Pancreas (tissue), 10 donors: ENCODE data around the gene MS4A15. TPM values are rescaled to one million over a fixed set of nuclear protein-coding genes. Genes with fewer than 3 reads are reported as not detected.

Experiments used
- ATAC-seq, 4 donors: fragments of 200-7000 bp; cut with Tn5 transposase; one replicate each; pipeline versions ENCODE4 v1.8.0 to v1.9.1; 2020; ENCODE audit warnings: mild to moderate bottlenecking in 4 of 4, moderate library complexity in 4 of 4
- DNase-seq, 6 donors: peaks; one replicate each; pipeline ENCODE4 v3.0.0-alpha.2; 2020
- FAIRE-seq: peaks from 2 replicates; lab custom pipeline; 2012; peaks lifted over from hg19 to GRCh38; lab: Jason Lieb, UNC
- H3K27ac ChIP-seq, 4 donors: fragments of 200-600 bp; sonication (generic); 1 replicate in 3 of 4; 2 replicates in 1 of 4; pipeline versions ENCODE4 v1.5.0 to v1.8.0; 2020
- H3K27me3 ChIP-seq, 4 donors: fragments of 200-600 bp; one replicate each; pipeline ENCODE4 v1.8.0; 2021
- H3K36me3 ChIP-seq, 3 donors: fragments of 200-600 bp; sonication (generic) in 1 of 3; one replicate each; pipeline versions ENCODE4 v1.5.0 to v1.8.0; 2020 to 2021
- H3K4me1 ChIP-seq, 3 donors: fragments of 200-600 bp; one replicate each; pipeline ENCODE4 v1.8.0; 2021
- H3K4me3 ChIP-seq, 4 donors: fragments of 200-600 bp; sonication (generic) in 2 of 4; one replicate each; pipeline versions ENCODE4 v1.5.0 to v1.8.0; 2020 to 2021
- H3K9me3 ChIP-seq, 4 donors: fragments of 200-600 bp; one replicate each; pipeline ENCODE4 v1.8.0; 2021
- WGBS, 2 donors: extraction: QIAGEN DNeasy Blood & Tissue Kit; methylation state at CpG; one replicate each; pipeline ENCODE4 v1.1.7; 2013; 5-methylcytosine and 5-hydroxymethylcytosine counted together
- intact Hi-C, 3 donors: fragments of 100-400 bp; cut with DNase I; formaldehyde crosslinking; loops; one replicate each; pipeline versions ENCODE4 v1.11.1 to v1.14.2; 2022
- polyA plus RNA-seq, 2 donors: library from polyadenylated mRNA; stranded (reverse); fragments of 200-250 nt; gene quantifications; one replicate each; pipeline ENCODE4 v1.2.3, GENCODE V29; 2013
- total RNA-seq, 6 donors: library from RNA; stranded (reverse); fragmentation: NEBNext Ultra II Directional in 4 of 6; extraction: Animal tissue kit (Norgen Biotek cat#: 25700) in 4 of 6; gene quantifications; one replicate each; pipeline versions ENCODE4 v1.2.1 to v1.2.4, GENCODE V29; 2021 to 2023
- TF ChIP-seq, protein P1 (sequence below), 4 donors: fragments of 200-600 bp; sonication (generic) in 3 of 4; IDR thresholded peaks; one replicate each; pipeline versions ENCODE4 v1.5.0 to v1.8.0; 2021; ENCODE audit warnings: antibody characterized with exemption in 4 of 4
- donor health status: healthy with polysubstance abuse.
- donor health status: DM: no; HTN: no; CAD: no; lungs with moderate emphysema.
- donor health status: DM: no; HTN: no; CAD: no.
- donor health status: control.
- donor health status: control.
- donor health status: Bipolar disorder and iron deficiency.
- donor health status: DM: yes; HTN: yes; CAD: no.
- donor health status: DM: no; HTN: no; CAD: no.
- donor health status: DM: no; HTN: no; CAD: no.
- donor health status: DM: yes; HTN: yes; CAD: no.

Gene MS4A15
- total and polyA plus RNA-seq, 8 donors, result 0.09 TPM; not detected in 7

DNA sequence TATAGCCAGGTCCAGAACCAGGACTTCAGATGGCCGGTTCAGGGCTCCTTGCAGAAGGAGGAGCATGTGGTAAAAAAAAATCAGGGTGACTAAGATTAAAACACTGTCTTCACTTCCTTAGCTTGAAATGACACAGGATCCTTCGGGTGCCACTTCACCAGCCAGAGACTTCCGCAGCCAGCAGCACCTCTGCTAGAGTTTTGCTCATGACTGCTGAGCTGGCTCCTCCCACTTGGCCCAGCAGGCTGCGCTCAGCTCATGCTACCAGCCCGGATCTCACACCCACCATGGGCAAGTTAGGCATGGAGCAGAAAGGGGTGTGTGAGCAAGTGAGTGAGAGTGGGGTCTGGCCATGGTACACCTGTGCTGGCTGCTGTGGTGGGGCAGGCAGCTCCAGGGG lies 38.7 kb upstream of the MS4A15 start:
- intact Hi-C loops, result no loop called here
- FAIRE-seq (no peak), ATAC-seq (no peak), DNase-seq (no peak)
- no peaks in the 10 kb centered on the region for H3K36me3 ChIP-seq
- TF ChIP-seq, protein P1, sequence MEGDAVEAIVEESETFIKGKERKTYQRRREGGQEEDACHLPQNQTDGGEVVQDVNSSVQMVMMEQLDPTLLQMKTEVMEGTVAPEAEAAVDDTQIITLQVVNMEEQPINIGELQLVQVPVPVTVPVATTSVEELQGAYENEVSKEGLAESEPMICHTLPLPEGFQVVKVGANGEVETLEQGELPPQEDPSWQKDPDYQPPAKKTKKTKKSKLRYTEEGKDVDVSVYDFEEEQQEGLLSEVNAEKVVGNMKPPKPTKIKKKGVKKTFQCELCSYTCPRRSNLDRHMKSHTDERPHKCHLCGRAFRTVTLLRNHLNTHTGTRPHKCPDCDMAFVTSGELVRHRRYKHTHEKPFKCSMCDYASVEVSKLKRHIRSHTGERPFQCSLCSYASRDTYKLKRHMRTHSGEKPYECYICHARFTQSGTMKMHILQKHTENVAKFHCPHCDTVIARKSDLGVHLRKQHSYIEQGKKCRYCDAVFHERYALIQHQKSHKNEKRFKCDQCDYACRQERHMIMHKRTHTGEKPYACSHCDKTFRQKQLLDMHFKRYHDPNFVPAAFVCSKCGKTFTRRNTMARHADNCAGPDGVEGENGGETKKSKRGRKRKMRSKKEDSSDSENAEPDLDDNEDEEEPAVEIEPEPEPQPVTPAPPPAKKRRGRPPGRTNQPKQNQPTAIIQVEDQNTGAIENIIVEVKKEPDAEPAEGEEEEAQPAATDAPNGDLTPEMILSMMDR (IDR thresholded peaks at IDR 0.05), result no peak
- no peak overlapping the region for H3K4me3 ChIP-seq
- H3K4me1 ChIP-seq, result no peaks in the 10 kb centered on the region
- H3K9me3 ChIP-seq, result no peaks in the 10 kb centered on the region
- H3K27ac ChIP-seq, result no peak overlapping the region
- no peaks in the 10 kb centered on the region for H3K27me3 ChIP-seq
- 79 to 84% methylated on average over 5 of the region's 5 CpGs for WGBS, 2 donors

DNA sequence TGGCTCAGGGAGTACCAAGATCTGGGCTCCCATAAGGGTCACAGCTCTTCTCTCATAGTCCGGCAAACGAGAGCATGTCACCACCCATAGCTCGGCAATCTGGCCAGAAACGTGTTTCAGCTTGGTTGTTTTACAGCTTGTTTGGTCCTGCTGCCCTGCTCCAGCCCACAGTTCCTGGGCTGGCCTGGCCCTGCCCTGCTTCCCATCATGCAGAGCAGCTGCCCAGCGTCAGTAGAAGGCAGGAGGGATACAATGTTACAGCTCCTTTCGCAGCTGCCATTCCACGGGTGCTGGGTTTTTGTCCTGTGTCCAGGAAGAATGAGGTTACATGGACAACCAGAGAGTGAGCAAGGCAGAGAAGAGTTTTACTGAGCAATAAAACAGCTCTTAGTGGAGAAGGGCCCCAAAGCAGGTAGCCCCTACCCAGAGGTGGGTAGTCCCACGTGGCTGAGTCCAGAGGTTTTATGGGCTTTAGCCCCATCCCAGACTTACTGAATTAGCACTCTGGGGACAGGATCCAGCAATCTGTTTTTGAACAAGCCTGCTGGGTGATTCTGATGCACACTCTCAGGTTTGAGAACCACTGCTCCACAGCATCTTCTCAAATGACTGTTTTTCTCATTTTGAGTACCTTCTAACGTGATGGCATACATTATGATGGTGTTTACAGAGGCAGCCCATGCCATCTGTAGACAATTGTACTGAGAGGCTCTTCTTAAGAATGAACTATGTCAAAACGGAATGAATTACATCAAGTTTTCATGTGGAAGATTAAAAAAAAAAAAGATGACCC lies 37.9 kb upstream of the MS4A15 start:
- ATAC-seq (no peak), FAIRE-seq (no peak), DNase-seq (no peak)
- TF ChIP-seq, protein P1 (IDR thresholded peaks at IDR 0.05), result no peak
- H3K36me3 ChIP-seq, result no peaks in the 10 kb centered on the region
- H3K4me3 ChIP-seq, result no peak overlapping the region
- intact Hi-C loops, result no loop called here
- no peaks in the 10 kb centered on the region for H3K4me1 ChIP-seq
- no peak overlapping the region for H3K27ac ChIP-seq
- no peaks in the 10 kb centered on the region for H3K27me3 ChIP-seq
- H3K9me3 ChIP-seq, result no peaks in the 10 kb centered on the region
- WGBS, 2 donors, result 80 to 83% methylated on average over 10 of the region's 10 CpGs

DNA sequence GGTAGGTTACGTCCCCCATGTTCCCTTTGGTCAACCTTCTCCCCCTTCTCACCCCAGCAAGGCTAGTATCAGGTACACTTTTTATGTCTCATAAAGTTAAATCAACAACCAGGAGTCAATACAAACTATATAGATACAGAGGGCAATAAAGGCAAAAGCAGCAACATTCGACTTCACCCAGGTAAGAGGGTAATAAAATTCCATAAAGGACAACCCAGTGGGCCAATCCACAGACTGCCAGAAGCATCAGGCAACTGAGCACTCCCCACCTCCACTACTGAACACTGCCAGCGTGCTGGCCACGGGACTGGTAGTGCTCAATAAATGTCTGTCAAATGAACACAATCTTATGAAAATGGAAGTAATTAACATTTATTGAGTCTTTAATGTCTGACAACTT lies 37.3 kb upstream of the MS4A15 start:
- Histone ChIP-seq H3K9me3 (no peaks in the 10 kb centered on the region), H3K4me1 (no peaks in the 10 kb centered on the region), H3K27ac (no peak overlapping the region), H3K4me3 (no peak overlapping the region), H3K36me3 (no peaks in the 10 kb centered on the region), H3K27me3 (no peaks in the 10 kb centered on the region)
- WGBS, 2 donors, result 65 to 75% methylated on average over 4 of the region's 4 CpGs
- DNase-seq (no peak), FAIRE-seq (no peak), ATAC-seq (no peak)
- TF ChIP-seq, protein P1 (IDR thresholded peaks at IDR 0.05), result no peak
- intact Hi-C loops, result no loop called here

DNA sequence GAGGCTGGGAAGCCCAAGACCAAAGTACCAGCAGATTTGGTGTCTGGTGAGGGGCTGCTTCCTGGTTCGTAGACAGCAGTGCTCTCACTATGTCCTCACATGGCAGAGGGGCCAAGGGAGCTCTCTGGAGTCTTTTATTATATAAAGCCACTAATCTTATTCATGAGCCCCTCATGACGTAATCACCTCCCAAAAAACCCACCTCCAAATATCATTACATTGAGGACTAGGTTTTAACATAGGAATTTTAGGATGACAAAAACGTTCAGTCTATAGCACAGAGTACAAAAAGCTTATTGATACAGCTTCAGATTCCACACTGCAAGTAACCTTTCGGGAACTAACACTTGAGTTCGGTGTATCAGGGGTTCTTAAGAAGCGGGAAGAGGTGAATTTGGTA lies 36.2 kb upstream of the MS4A15 start:
- intact Hi-C loops, result no loop called here

More for the DNA sequence above, 36.2 kb upstream of the MS4A15 start:
- no peak for ATAC-seq
- no peak overlapping the region for H3K4me3 ChIP-seq
- no peak for DNase-seq
- no peak for FAIRE-seq
- H3K27ac ChIP-seq, result no peak overlapping the region
- no peaks in the 10 kb centered on the region for H3K27me3 ChIP-seq
- no peaks in the 10 kb centered on the region for H3K36me3 ChIP-seq
- TF ChIP-seq, protein P1 (IDR thresholded peaks at IDR 0.05), result no peak
- no peaks in the 10 kb centered on the region for H3K9me3 ChIP-seq
- 73 to 81% methylated on average over 6 of the region's 6 CpGs for WGBS, 2 donors
- H3K4me1 ChIP-seq, result no peaks in the 10 kb centered on the region
